Psoas muscle (tissue), 8 donors: ENCODE results near the gene SIPA1L3. TPM values are rescaled to one million over a fixed set of nuclear protein-coding genes. Genes with fewer than 3 reads are reported as not detected.

ENCODE experiments used
- ATAC-seq, 4 donors: fragments of 200-7000 bp; cut with Tn5 transposase; one replicate each; pipeline ENCODE4 v1.9.1; 2020; ENCODE audit warnings: moderate library complexity in 3 of 4, mild to moderate bottlenecking in 2 of 4
- DNase-seq, 2 donors: peaks; one replicate each; pipeline ENCODE4 v3.0.0-alpha.2; 2020
- H3K27ac ChIP-seq: fragments of 200-600 bp; one replicate; pipeline ENCODE4 v1.8.0; 2022
- H3K27me3 ChIP-seq, 3 donors: fragments of 200-600 bp in 1 of 3; one replicate each; pipeline versions ENCODE4 v1.6.1 to v1.8.0; 2013 to 2022; ENCODE audit warnings: low read length in 2 of 3, mild to moderate bottlenecking in 2 of 3, moderate library complexity in 1 of 3; ENCODE audit not compliant: insufficient read depth in 3 of 3
- H3K36me3 ChIP-seq, 2 donors: fragments of 200-600 bp in 1 of 2; one replicate each; pipeline versions ENCODE4 v1.6.1 to v1.8.0; 2013 to 2022; ENCODE audit warnings: low read depth in 1 of 2, mild to moderate bottlenecking in 1 of 2, moderate library complexity in 1 of 2; ENCODE audit not compliant: insufficient read depth in 1 of 2
- H3K4me1 ChIP-seq: fragments of 200-600 bp; one replicate; pipeline ENCODE4 v1.8.0; 2022
- H3K4me3 ChIP-seq: fragments of 200-600 bp; one replicate; pipeline ENCODE4 v1.8.0; 2022; ENCODE audit warnings: mild to moderate bottlenecking
- H3K9me3 ChIP-seq: fragments of 200-600 bp; one replicate; pipeline ENCODE4 v1.8.0; 2022
- CTCF ChIP-seq: fragments of 200-600 bp; IDR thresholded peaks from one replicate; pipeline ENCODE4 v1.8.0; 2022; ENCODE audit warnings: antibody characterized with exemption
- WGBS, 3 donors: extraction: QIAGEN DNeasy Blood & Tissue Kit; methylation state at CpG; one replicate each; pipeline versions ENCODE4 v1.1.6 to v1.1.7; 2013; 5-methylcytosine and 5-hydroxymethylcytosine counted together
- intact Hi-C, 2 donors: fragments of 100-400 bp; cut with DNase I; formaldehyde crosslinking; loops; one replicate each; pipeline versions ENCODE4 v1.11.0 to v1.14.2; 2022
- polyA plus RNA-seq, 3 donors: library from polyadenylated mRNA; stranded (reverse); fragments of 200-250 nt; gene quantifications; one replicate each; pipeline ENCODE4 v1.2.3, GENCODE V29; 2013
- total RNA-seq, 4 donors: library from RNA; stranded (reverse); fragmentation: NEBNext Ultra II Directional in 2 of 4; extraction: Animal tissue kit (Norgen Biotek cat#: 25700) in 2 of 4; gene quantifications; one replicate each; pipeline versions ENCODE4 v1.2.1 to v1.2.4, GENCODE V29; 2021 to 2023
- donor health status: healthy with polysubstance abuse.
- donor health status: DM: no; HTN: no; CAD: no; lungs with moderate emphysema.
- donor health status: Bipolar disorder and iron deficiency.
- donor health status: healthy.
- donor health status: DM: yes; HTN: yes; CAD: no.
- donor health status: DM: no; HTN: no; CAD: no.
- donor health status: DM: no; HTN: no; CAD: no.
- donor health status: DM: yes; HTN: yes; CAD: no.

Gene SIPA1L3
- total and polyA plus RNA-seq, 7 donors = 2.9 to 28.2 (median 8.3) TPM

- 87 to 90% (median 89%) methylated on average over 10 of the region's 10 CpGs for WGBS, 3 donors
- H3K9me3 ChIP-seq = no peaks in the 10 kb centered on the region
- no peaks in the 10 kb centered on the region for H3K4me1 ChIP-seq
- intact Hi-C loops = no loop called here
- DNase-seq (no peak), ATAC-seq (no peak)
- peaks cover 0 to 2% of the 10 kb centered on the region in 2 donors for H3K36me3 ChIP-seq
- no peak overlapping the region for H3K4me3 ChIP-seq
- no peaks in the 10 kb centered on the region for H3K27me3 ChIP-seq
- no peak for TF ChIP-seq CTCF
- no peak overlapping the region for H3K27ac ChIP-seq
Measured at GRCh38 chr19:38076337-38076736, 169.3 kb downstream of the SIPA1L3 start.

GRCh38 chr19:38078302-38078930 lies 171.4 kb downstream of the SIPA1L3 start:
- Histone ChIP-seq H3K27me3 (no peaks in the 10 kb centered on the region), H3K4me1 (no peaks in the 10 kb centered on the region), H3K27ac (no peak overlapping the region), H3K4me3 (no peak overlapping the region), H3K36me3 (peaks cover 0 to 17% of the 10 kb centered on the region in 2 donors), H3K9me3 (no peaks in the 10 kb centered on the region)
- ATAC-seq (no peak), DNase-seq (no peak)
- intact Hi-C loops = no loop called here
- WGBS, 3 donors = 91 to 95% (median 94%) methylated on average over 15 of the region's 15 CpGs
- TF ChIP-seq CTCF = no peak

- ATAC-seq (no peak), DNase-seq (no peak)
- 35 to 67% (median 56%) methylated on average over 1 of the region's 1 CpG for WGBS, 3 donors
- H3K9me3 ChIP-seq = no peaks in the 10 kb centered on the region
- no peaks in the 10 kb centered on the region for H3K27me3 ChIP-seq
- no peak for TF ChIP-seq CTCF
- no peak overlapping the region for H3K27ac ChIP-seq
- no peaks in the 10 kb centered on the region for H3K4me1 ChIP-seq
- intact Hi-C loops = no loop called here
- peaks cover 0 to 17% of the 10 kb centered on the region in 2 donors for H3K36me3 ChIP-seq
- H3K4me3 ChIP-seq = no peak overlapping the region
Measured at GRCh38 chr19:38079926-38080380, 172.9 kb downstream of the SIPA1L3 start.

- no peak for DNase-seq
- ATAC-seq = no peak
- peaks cover 0 to 17% of the 10 kb centered on the region in 2 donors for H3K36me3 ChIP-seq
- no peak overlapping the region for H3K27ac ChIP-seq
- H3K4me3 ChIP-seq = no peak overlapping the region
- TF ChIP-seq CTCF = no peak
- intact Hi-C loops = no loop called here
- H3K4me1 ChIP-seq = no peaks in the 10 kb centered on the region
- no peaks in the 10 kb centered on the region for H3K9me3 ChIP-seq
- WGBS, 3 donors = 97 to 98% (median 97%) methylated on average over 41 to 51 of the region's 51 CpGs
- H3K27me3 ChIP-seq = no peaks in the 10 kb centered on the region
Measured at GRCh38 chr19:38081547-38082255, 174.7 kb downstream of the SIPA1L3 start.
